Muscle of arm (tissue), 12 donors: ENCODE measurements around the gene LCP2. TPM values are rescaled to one million over a fixed set of nuclear protein-coding genes. Genes with fewer than 3 reads are reported as not detected.

Source experiments
- DNase-seq: peaks from one replicate; pipeline ENCODE4 v3.0.0-alpha.2; 2013
- polyA plus RNA-seq, 12 donors: library from polyadenylated mRNA; unstranded; fragments of 120-200 nt; gene quantifications; one replicate each; pipeline ENCODE4 v1.2.1, GENCODE V29; 2013; ENCODE audit not compliant: insufficient read length in 12 of 12

Gene LCP2
- polyA plus RNA-seq, 12 donors = 4.7 to 16.3 (median 5.8) TPM; not detected in 1

GRCh38 chr5:170275376-170275994 lies 22.1 kb downstream of the LCP2 start:
- DNase-seq = no peak

- no peak for DNase-seq
These were observed 23.4 kb downstream of the LCP2 start for GRCh38 chr5:170273968-170274710.

GRCh38 chr5:170270293-170271069 lies 27.1 kb downstream of the LCP2 start:
- DNase-seq = no peak

GRCh38 chr5:170269579-170269978 lies 28.0 kb downstream of the LCP2 start:
- DNase-seq = no peak

GRCh38 chr5:170268884-170269283 lies 28.7 kb downstream of the LCP2 start:
- DNase-seq = no peak

- no peak for DNase-seq
These were observed 29.4 kb downstream of the LCP2 start for GRCh38 chr5:170268153-170268689.

GRCh38 chr5:170267431-170268152 lies 30.0 kb downstream of the LCP2 start:
- DNase-seq = peak; percentile 73

GRCh38 chr5:170266570-170267381 lies 30.8 kb downstream of the LCP2 start:
- DNase-seq = no peak

GRCh38 chr5:170265522-170265921 lies 32.1 kb downstream of the LCP2 start:
- peak; percentile 85 for DNase-seq

GRCh38 chr5:170263906-170264305 lies 33.7 kb downstream of the LCP2 start:
- no peak for DNase-seq

GRCh38 chr5:170262061-170263045 lies 35.2 kb downstream of the LCP2 start:
- DNase-seq = no peak

GRCh38 chr5:170261528-170262043 lies 36.0 kb downstream of the LCP2 start:
- DNase-seq = no peak

GRCh38 chr5:170257370-170257769 lies 40.2 kb downstream of the LCP2 start:
- no peak for DNase-seq

GRCh38 chr5:170256571-170256970 lies 41.0 kb downstream of the LCP2 start:
- no peak for DNase-seq

GRCh38 chr5:170254056-170254455 lies 43.5 kb downstream of the LCP2 start:
- DNase-seq = no peak

- peak; percentile 56 for DNase-seq
These were observed 44.7 kb downstream of the LCP2 start for GRCh38 chr5:170252720-170253350.

- no peak for DNase-seq
These were observed 45.5 kb downstream of the LCP2 start for GRCh38 chr5:170252109-170252508.

- DNase-seq = no peak
These were observed 46.1 kb downstream of the LCP2 start for GRCh38 chr5:170251462-170251861.

- DNase-seq = no peak
These were observed 46.7 kb downstream of the LCP2 start for GRCh38 chr5:170250810-170251317.
